NCI-H345 treated with DMSO at 0.1 percent for 48 hours (cell line): ENCODE results near the gene CAMKMT.

Source experiments
- DNase-seq: peaks from one replicate; lab custom pipeline; 2025; ENCODE audit not compliant: unreplicated experiment; lab: John Stamatoyannopoulos, UW

CAMKMT gene

GRCh38 chr2:44682459-44682858, 320.7 kb downstream of the CAMKMT start:
- no peak for DNase-seq

DNA sequence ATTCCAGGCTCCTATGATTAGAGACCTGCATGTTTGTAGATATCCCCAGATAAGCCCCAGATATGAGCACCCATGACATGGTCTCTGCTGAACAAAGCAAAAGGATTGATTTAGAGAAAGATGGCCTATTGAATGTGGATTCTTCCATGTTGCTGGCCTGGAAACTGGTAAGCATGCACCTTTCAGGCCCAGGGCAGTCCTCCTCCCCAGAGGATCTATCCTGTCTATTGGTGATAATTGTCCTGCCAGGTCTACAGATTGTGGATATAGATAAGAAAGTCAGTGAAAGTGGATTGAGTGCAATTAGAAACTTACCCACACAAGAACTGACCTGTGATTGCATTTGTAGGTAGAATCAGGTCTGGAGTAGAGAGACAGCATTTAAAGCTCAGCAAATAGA, 322.8 kb downstream of the CAMKMT start:
- DNase-seq = no peak

GRCh38 chr2:44686561-44686960, 324.8 kb downstream of the CAMKMT start:
- no peak for DNase-seq

- DNase-seq = no peak
These were observed 326.1 kb downstream of the CAMKMT start for GRCh38 chr2:44687686-44688455.

GRCh38 chr2:44688456-44689124, 326.8 kb downstream of the CAMKMT start:
- no peak for DNase-seq

DNA sequence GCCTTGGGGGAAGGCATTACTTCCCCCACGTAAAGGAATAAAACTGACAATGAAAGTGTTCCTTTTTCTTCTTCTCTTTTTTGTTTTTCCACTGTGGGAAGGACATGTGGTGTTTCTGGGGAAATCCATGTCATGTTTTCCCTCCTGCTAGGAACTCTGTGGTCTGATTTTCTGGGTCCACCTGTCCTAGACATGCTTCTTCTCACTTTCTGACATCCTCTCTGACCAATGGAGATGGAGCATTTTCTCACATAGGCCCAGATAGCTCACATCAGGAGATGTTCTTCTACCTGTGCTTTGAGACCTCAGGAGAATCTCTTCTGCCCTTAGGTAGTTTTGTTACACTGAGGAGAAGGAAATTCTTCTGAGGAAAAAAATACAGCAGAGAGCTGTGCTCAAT, 327.8 kb downstream of the CAMKMT start:
- DNase-seq = no peak

GRCh38 chr2:44691174-44691785, 329.5 kb downstream of the CAMKMT start:
- no peak for DNase-seq

- DNase-seq = no peak
These were observed 331.1 kb downstream of the CAMKMT start for GRCh38 chr2:44692821-44693220.

- no peak for DNase-seq
These were observed 339.1 kb downstream of the CAMKMT start for GRCh38 chr2:44700824-44701223.

GRCh38 chr2:44705356-44705755, 343.6 kb downstream of the CAMKMT start:
- DNase-seq = no peak

GRCh38 chr2:44705876-44706480, 344.2 kb downstream of the CAMKMT start:
- no peak for DNase-seq

- DNase-seq = peak; percentile 11
These were observed 345.2 kb downstream of the CAMKMT start for GRCh38 chr2:44706681-44707553.

- DNase-seq = peak; percentile 12
These were observed 346.4 kb downstream of the CAMKMT start for GRCh38 chr2:44707945-44708660.

DNA sequence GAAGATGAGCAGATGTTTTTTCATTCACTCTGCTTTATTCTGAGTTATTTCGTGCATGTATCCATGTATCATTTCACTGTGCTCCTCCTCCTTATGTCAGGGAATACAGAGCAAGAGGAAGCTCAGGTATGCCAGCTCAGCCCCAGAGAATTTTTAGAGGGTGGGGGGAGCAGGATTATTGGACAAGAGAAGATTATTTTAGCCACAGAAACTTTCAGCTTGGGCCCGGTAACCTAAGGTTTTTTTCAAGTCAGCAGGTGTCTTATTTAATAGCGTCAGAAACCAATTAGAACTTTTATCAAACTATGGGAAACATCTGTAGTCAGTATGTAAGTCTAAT, 346.9 kb downstream of the CAMKMT start:
- no peak for DNase-seq

GRCh38 chr2:44713170-44713569, 351.4 kb downstream of the CAMKMT start:
- DNase-seq = no peak

DNA sequence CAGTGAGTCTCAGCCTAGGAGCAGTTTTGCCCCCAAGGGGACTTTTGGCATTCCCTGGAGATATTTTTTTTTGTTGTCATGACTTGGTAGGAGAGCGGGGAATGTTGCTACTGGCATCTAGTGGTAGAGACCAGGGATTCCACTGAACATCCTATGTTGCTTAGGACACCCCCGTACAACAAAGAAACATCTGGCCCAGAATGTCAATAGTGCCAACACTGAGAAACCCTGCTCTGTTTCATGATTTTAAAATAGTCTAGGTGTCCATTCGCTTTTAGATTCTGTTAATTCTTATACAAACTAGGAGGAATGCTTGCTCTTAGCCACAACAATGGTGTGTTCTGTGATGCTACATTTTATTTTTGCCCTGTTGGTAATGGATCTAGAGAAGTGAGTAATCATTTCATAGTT, 353.9 kb downstream of the CAMKMT start:
- peak; percentile 21 for DNase-seq

DNA sequence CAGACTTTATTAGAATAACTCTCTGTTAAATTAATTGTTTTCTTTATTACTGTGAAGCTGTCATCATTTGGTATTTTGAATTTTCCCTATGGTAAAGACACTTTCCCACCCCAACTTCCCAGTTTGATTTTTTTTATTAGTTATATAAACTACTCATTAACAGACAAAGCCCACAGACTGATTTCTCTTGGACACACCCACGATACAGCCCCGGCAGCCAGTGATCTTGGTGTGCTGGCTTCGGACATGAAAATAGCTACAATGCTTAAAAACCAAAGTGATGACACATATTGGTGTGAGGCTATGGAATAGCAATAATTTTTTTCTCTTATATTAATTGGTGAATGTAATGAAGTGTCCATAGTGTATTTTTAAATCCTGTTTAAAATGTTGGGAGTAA, 354.4 kb downstream of the CAMKMT start:
- DNase-seq = no peak

DNA sequence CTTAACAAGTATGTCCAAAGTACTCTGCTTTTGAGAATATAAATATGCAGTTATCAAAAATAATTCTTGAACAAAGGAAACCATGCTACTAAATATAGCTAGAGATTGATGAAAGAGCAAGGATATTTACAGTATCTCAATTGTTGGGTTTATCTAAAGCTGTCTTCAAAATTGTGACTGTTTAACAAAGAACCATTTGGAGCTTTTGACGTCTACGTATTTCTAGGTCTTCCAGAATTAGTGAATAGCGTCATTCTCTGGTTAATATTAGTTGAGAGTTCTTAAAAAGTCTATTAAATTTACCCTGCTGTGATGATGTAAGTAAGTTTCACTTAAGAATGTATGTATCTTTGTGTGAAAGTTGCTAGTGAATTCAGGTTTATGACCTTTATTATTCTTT, 356.7 kb downstream of the CAMKMT start:
- DNase-seq = no peak

- DNase-seq = no peak
These were observed 357.8 kb downstream of the CAMKMT start for GRCh38 chr2:44719562-44719961.

- no peak for DNase-seq
These were observed 360.4 kb downstream of the CAMKMT start for GRCh38 chr2:44722026-44722625.
